SHP77 (cell line): ENCODE measurements around the gene HS3ST3B1.

ENCODE experiments used
- DNase-seq, 2 experiments: peaks; one replicate each; lab custom pipeline; 2025; lab: John Stamatoyannopoulos, UW

Gene HS3ST3B1

GRCh38 chr17:14321476-14321949 lies 20.6 kb downstream of the HS3ST3B1 start:
- no peak for DNase-seq

DNA sequence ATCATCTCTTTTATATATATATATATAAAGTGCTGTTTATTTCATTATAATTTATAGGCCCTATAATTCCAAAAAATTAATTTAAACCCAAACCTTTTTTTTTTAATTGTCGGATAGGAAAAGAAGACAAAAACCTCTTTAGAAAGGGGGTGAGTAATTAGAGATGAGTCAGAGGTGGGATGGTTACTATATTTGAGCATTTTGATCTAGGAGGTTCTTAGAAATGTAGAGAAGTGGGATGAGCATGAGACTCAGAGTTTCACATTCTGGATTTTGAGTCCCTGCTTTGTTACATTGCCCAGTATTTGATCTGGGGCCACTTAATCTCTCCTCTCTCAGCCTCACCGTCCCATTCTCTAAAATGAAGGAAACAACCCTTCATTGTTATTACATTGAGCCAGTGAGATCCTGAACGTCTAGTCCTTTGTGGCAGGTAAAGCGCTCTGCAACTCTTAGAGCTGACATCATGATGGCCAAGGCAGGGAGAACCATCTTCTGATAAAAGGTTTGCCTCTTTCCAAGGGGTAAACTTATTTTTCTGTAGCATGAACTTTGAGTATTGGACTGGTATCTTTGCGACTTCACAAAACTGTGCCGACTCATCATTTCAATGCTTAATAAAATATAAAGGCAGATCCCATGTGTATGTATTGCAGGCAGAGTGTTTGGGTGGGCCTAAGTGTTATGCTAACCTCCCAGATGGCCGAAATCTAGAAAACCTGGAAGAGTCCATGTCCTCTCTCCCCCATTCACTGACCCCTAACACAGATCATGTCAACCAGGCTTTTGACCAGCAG lies 21.3 kb downstream of the HS3ST3B1 start:
- no peak for DNase-seq

GRCh38 chr17:14323522-14323981 lies 22.7 kb downstream of the HS3ST3B1 start:
- no peak for DNase-seq

GRCh38 chr17:14325618-14326167 lies 24.8 kb downstream of the HS3ST3B1 start:
- DNase-seq, result peak; percentile 42 to 56

GRCh38 chr17:14329900-14330491 lies 29.1 kb downstream of the HS3ST3B1 start:
- DNase-seq, result no peak

DNA sequence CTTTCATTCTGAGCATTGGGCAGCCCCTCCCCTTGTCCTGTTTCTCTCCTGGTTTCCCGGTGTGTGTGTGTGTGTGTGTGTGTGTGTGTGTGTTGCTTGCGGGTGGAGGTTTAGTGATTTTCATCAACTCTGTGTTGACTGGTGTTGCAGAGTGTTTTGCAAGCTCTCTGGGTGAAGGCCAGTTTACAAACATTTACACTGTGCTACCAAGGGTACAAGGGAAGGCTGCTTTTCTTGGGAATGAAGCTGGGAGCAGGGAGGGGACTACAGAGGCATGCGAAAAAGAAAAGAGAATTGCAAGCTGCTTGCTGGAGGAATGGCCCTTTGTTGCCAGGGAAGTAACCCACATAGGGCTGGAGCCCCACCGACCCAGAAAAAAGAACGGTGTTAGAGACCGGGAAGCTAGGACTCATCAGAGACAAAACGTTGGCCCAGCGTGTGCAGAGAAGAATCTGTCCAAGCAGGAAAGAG lies 29.6 kb downstream of the HS3ST3B1 start:
- DNase-seq, result no peak

- DNase-seq, result no peak
These were observed 30.5 kb downstream of the HS3ST3B1 start for GRCh38 chr17:14331225-14331981.

- no peak for DNase-seq
These were observed 31.1 kb downstream of the HS3ST3B1 start for GRCh38 chr17:14331982-14332298.

DNA sequence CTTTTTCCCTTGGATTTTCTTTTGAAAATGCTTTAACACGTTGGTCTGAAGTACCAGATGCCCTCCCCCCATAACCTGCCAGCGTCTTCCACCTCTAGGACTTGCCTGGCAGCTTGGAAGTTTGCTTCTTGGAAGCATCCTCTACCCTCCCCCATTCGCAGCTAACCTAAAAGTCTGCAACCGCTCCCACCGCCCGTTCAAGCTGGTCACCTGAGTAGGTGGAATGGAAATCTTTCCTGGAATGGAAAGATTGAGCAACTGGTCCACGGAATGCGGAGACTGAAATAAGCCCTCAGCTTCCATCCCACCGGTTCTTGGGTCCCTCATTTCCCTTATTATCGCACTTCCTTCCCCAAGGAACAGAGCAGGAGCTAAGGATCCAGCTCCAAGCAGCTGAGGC lies 31.4 kb downstream of the HS3ST3B1 start:
- DNase-seq, result no peak

DNA sequence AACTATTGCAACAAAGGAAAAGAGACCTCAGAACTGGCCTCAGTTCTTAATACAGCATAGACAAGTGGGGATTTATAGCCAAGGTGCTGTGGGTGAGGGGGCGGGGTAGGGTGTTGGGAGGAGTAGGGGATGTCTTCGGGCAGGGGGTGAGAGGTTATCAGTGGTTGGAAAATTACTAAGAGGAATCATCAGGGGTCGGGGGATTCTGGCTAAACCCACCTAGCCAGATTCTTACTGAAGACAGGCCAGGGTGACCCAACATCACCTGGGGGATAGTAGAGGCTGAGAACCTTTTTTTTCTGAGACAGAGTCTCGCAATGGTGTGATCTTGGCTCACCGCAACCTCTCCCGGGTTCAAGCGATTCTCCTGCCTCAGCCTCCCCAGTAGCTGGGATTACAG lies 32.6 kb downstream of the HS3ST3B1 start:
- no peak for DNase-seq

DNA sequence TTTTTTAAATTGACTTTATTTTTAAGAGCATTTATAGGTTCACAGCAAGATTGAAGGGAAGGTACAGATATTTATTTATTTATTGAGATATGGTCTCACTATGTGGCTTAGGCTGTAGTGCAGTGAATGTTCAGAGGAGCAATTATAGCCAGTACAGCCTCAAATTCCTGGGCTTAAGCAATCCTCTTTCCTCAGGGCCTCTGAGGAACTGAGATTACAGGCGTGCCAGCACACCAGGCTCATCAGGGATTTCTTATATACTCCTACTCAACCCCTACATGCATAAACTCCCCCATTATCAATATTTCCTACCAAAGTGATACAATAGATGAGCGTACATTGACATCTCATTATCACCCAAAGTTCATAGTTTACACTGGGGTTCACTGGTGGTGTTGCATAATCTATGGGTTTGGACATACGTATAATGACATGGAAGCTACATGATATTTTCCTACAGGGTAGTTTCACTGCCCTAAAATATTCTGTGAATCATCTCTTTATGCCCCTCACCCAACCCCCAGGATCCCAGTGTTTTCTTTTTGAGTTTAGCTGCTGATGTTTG lies 33.5 kb downstream of the HS3ST3B1 start:
- no peak for DNase-seq

GRCh38 chr17:14334919-14335318 lies 34.0 kb downstream of the HS3ST3B1 start:
- no peak for DNase-seq

- DNase-seq, result no peak
These were observed 35.5 kb downstream of the HS3ST3B1 start for GRCh38 chr17:14336418-14336817.

DNA sequence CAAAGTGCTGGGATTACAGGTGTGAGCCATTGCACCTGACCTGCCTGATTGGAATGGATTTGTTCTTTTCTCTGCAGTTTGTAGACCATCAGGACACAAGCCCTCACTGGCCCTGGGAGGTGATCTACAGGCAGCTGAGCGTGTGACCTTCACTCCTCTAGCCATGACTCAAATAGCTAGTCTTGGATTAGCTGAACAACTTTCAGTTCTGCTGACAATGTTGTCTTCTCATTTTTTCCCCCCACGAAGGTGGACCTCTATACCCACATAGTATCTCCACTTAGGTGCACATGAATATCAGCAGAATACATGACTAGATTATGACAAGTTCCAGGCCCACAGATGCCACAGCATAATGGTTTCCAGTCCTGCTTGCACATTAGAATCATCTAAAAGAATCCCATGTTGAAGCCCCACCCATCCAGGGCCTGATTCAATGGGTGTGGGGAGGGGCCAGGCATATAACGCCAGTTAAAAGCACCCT lies 36.8 kb downstream of the HS3ST3B1 start:
- no peak for DNase-seq

DNA sequence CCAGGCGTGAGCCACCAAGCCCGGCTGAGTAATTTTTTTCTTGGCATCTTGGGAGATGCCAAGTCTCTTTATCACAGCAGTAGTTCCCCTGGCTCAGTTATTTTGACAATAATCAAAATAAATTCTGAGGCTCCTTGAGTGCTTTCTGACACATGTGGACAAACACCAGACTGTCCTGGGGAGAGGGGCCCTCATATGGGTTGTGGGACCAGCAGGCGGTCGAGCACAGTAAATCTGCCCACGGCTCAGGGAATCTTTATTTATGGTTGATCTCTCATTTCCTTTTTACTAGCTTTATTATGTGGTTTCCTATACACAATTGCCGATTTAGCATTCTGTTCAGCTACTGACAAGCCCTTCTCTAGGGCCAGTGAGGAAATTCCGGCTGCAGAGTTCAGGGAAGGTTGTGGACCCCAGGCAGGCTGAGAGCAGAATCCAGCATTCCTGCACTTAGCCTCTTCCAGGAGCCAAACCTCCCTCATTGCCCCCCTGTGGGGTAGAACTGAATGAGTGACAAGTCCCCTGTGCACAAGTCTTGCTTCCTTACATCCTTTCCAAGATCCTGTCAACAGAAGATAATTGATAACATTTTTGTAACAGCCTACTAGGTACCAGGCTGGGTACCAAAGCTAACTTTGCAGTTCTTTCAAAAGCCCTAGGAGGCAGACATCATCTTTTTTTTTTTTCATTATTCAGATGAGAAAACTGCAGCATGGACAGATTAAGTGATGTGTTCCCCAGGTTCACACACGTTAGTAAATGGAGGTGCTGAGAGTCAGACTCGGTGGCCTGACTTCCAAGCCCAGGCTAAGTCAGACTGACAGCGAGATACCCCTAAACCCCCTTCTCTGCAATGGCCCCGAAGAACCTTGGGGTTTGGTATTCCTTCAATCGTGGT lies 40.2 kb downstream of the HS3ST3B1 start:
- no peak for DNase-seq

DNA sequence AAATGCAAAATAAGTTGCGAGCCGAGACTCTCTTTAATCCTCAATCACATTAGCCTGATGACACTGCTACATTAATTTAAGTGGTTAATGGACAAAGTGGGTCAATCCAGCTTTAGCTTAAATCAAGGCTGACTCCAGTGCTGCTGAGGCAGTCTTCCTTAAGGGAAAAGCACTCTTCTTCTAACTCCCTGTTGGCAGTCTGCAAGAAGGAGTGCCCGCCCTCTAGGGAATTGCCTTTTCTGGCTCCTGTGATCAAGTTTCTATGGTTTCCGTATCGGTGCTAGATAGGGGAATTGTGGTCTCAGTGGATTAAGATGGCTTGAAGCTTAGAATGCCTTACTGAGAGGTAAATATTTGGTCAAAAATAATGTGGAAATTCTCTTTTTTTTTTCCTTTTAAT lies 41.0 kb downstream of the HS3ST3B1 start:
- DNase-seq, result no peak

DNA sequence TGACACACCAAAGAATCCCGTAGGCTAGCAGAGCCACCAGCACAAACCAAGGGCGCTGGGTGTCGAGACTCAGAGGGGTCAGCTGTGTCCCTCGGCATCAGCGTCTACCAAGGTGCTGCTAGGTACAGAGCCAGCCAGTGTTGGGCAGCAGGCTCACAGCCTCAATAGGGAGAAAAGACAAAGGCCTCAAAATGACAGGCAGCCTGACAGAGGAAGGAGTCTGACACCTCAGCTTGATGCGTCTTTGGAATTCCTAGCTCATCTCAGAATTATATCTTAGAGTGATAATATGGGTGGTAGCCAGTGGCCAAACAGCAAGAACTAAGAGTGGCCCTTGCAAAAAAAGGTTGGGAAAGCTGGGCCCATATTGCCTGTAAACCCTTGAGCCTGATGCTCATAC lies 45.9 kb downstream of the HS3ST3B1 start:
- no peak for DNase-seq

DNA sequence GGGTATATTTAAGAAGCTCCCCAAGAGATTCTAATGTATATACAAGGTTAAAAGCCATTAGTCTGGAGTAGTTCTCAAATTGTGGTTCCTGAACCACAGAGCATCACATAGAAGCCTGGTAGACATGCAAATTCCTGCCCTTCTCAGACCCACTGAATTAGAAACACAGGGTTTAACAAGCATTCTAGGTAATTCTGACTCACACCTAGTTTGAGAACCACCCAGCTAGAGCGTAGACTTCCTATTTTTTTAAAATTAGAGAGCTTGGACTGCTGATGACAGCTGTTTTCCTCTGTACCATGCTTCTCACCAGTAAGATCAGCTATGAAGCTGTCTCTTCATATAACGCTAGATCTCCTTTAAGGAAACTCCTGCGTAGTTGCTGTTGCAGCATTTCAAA lies 50.6 kb downstream of the HS3ST3B1 start:
- no peak for DNase-seq

DNA sequence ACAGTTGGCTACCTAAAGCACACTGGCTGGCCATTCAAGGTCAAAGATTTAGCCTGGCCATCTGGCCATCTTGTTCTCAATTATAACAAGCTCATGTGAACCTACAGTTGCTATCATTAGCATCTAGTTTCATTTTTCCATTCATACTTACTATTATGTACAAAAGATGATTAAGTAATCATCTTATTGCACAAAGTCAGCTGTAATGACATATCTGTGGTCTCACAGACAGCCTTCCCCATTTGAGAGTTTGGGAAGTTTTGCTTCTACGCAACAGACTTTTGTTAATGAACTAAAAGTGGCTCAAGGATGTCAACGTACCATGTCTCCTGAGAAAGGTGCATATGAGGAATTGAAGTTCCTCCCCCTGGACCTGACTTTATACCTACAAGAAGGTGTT lies 51.3 kb downstream of the HS3ST3B1 start:
- DNase-seq, result no peak

DNA sequence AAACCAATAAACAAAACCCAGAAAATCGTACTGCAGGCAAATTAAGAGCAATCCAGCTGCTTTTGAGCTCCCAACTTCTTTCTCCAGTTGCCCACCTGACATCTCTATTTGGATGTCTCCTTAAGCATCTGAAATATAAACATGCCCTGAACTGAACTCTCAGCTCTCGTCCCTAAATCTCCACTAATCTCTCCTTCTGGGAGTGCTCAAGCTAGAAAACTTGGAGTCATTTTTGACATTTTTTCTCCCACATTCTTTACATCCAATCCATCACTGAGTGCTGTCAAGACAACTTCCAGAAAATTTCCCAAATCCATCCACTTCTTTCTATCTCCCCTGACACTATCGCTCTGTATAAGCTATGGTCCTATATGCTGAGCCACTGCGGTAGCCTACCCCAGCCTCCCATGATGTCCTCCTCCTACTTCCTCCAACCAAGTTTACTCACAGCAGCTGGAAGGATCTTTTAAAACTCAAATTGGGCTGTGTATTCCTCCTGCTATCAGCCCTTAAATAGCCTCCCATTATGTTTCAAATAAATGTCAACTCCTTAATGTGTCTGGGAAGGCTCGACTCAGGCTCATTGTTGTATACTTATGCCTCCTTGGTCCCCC lies 53.1 kb downstream of the HS3ST3B1 start:
- DNase-seq, result no peak

- no peak for DNase-seq
These were observed 53.9 kb downstream of the HS3ST3B1 start for GRCh38 chr17:14354807-14355206.
